Transverse colon (tissue), 4 donors: Measurements from ENCODE around the gene MYO9A. TPM values are rescaled to one million over a fixed set of nuclear protein-coding genes. Genes with fewer than 3 reads are reported as not detected.

ENCODE experiments used
- DNase-seq: peaks from one replicate; pipeline ENCODE4 v3.0.0-alpha.2; 2019
- H3K27ac ChIP-seq, 4 donors: fragments of 200-600 bp; sonication (generic); 2 replicates each; pipeline ENCODE4 v1.5.1; 2016 to 2018; ENCODE audit warnings: inconsistent platforms in 4 of 4
- H3K27me3 ChIP-seq: fragments of 200-600 bp; sonication (generic); 2 replicates; pipeline ENCODE4 v1.5.1; 2017; ENCODE audit warnings: inconsistent platforms
- H3K36me3 ChIP-seq, 4 donors: fragments of 200-600 bp; sonication (generic); 2 replicates each; pipeline ENCODE4 v1.5.1; 2017 to 2019; ENCODE audit warnings: inconsistent platforms in 4 of 4
- H3K4me1 ChIP-seq, 4 donors: fragments of 200-600 bp; sonication (generic); 2 replicates each; pipeline ENCODE4 v1.5.1; 2017 to 2020; ENCODE audit warnings: inconsistent platforms in 4 of 4
- H3K4me3 ChIP-seq, 4 donors: fragments of 200-600 bp; sonication (generic); 1 replicate in 1 of 4; 2 replicates in 3 of 4; pipeline versions ENCODE4 v1.5.1 to v1.6.1; 2017 to 2019; ENCODE audit warnings: inconsistent platforms in 4 of 4
- H3K9me3 ChIP-seq, 2 donors: fragments of 200-600 bp; sonication (generic); 2 replicates each; pipeline ENCODE4 v1.5.1; 2017 to 2019; ENCODE audit warnings: inconsistent platforms in 2 of 2
- EP300 ChIP-seq: sonication (generic); formaldehyde crosslinking; IDR thresholded peaks from one replicate; pipeline ENCODE4 v1.6.1; 2017; ENCODE audit warnings: antibody characterized with exemption, low read depth
- POLR2A ChIP-seq: fragments of 450-650 bp; IDR thresholded peaks from one replicate; pipeline ENCODE4 v1.6.1; 2016; ENCODE audit warnings: antibody characterized with exemption, mild to moderate bottlenecking, moderate library complexity
- POLR2AphosphoS5 ChIP-seq, 3 donors: sonication (generic); formaldehyde crosslinking; IDR thresholded peaks; one replicate each; pipeline ENCODE4 v1.6.1; 2016; ENCODE audit warnings: antibody characterized with exemption in 3 of 3
- WGBS, 2 donors: methylation state at CpG; one replicate each; pipeline ENCODE4 v1.1.5; 2018; ENCODE audit warnings: low coverage in 1 of 2; 5-methylcytosine and 5-hydroxymethylcytosine counted together
- in situ Hi-C, 4 donors: fragments of 200-750 bp; cut with MboI; loops; one replicate each; pipeline versions ENCODE4 v1.15.0 to v1.15.1; 2017; ENCODE audit warnings: low sequenced_read_pairs in 3 of 4, low pct_ligation_motif_present in 1 of 4, low pct_unique_long_range_greater_than_20kb in 1 of 4
- intact Hi-C: fragments of 100-400 bp; cut with DNase I; formaldehyde crosslinking; loops from one replicate; pipeline ENCODE4 v1.15.1; 2023; ENCODE audit warnings: low total_unique reads
- total RNA-seq, 4 donors: library from RNA; depleted of rRNA; stranded (reverse); fragments of >200 nt; gene quantifications; one replicate each; pipeline ENCODE4 v1.1.0, GENCODE V29; 2016
- TF ChIP-seq, protein P1 (sequence below), 5 experiments: fragments of 200-600 bp in 3 of 5; fragments of 450-650 bp in 2 of 5; sonication (generic) in 3 of 5; IDR thresholded peaks; 1 replicate in 2 of 5; 2 replicates in 3 of 5; pipeline ENCODE4 v1.5.1; 2016 to 2017; ENCODE audit warnings: antibody characterized with exemption in 5 of 5, inconsistent platforms in 3 of 5, mild to moderate bottlenecking in 2 of 5, moderate library complexity in 1 of 5

The MYO9A gene
- total RNA-seq, 4 donors from 2014 or later = 52.4 to 103 (median 74.2) TPM

GRCh38 chr15:71791975-71792374 lies 326.0 kb downstream of the MYO9A start:
- no peaks in the 10 kb centered on the region for H3K9me3 ChIP-seq
- 87 to 94% methylated on average over 7 of the region's 7 CpGs for WGBS, 2 donors
- in situ Hi-C loops = no loop called here
- H3K27ac ChIP-seq = no peak overlapping the region
- H3K4me3 ChIP-seq = no peak overlapping the region
- no peak for TF ChIP-seq EP300
- no peak for DNase-seq
- H3K4me1 ChIP-seq = peaks cover 0 to 4% (median 0%) of the 10 kb centered on the region in 4 donors
- intact Hi-C loops = no loop called here
- H3K36me3 ChIP-seq = no peaks in the 10 kb centered on the region
- H3K27me3 ChIP-seq = no peaks in the 10 kb centered on the region

DNA sequence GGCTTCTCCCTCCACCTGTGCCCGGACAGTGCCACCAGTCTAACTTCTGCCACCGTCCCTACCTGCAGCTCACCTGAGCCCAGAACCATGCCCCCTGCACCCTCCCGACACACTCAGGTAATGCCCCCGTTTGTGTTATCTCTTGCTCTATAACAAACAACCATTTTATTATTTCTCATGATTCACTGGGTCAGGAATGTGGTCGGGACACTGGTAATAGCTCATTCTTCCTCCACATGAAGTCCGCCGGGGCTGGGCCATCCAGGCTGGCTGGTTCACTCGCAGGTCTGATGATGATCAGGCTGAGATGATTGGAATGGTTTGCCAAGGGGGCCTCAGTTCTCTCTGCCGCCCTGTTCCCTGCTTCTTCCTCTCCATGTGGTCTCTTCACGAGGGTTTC lies 327.9 kb downstream of the MYO9A start:
- no peak overlapping the region for H3K27ac ChIP-seq
- no peak overlapping the region for H3K4me3 ChIP-seq
- H3K9me3 ChIP-seq = no peaks in the 10 kb centered on the region
- H3K27me3 ChIP-seq = no peaks in the 10 kb centered on the region
- 54 to 78% methylated on average over 4 to 10 of the region's 10 CpGs for WGBS, 2 donors
- in situ Hi-C loops = no loop called here
- DNase-seq = no peak
- peaks cover 0 to 4% (median 0%) of the 10 kb centered on the region in 4 donors for H3K4me1 ChIP-seq
- TF ChIP-seq EP300 = no peak
- TF ChIP-seq POLR2AphosphoS5 (IDR thresholded peaks at IDR 0.05) = no peak
- no peak for TF ChIP-seq POLR2A
- TF ChIP-seq, protein P1, sequence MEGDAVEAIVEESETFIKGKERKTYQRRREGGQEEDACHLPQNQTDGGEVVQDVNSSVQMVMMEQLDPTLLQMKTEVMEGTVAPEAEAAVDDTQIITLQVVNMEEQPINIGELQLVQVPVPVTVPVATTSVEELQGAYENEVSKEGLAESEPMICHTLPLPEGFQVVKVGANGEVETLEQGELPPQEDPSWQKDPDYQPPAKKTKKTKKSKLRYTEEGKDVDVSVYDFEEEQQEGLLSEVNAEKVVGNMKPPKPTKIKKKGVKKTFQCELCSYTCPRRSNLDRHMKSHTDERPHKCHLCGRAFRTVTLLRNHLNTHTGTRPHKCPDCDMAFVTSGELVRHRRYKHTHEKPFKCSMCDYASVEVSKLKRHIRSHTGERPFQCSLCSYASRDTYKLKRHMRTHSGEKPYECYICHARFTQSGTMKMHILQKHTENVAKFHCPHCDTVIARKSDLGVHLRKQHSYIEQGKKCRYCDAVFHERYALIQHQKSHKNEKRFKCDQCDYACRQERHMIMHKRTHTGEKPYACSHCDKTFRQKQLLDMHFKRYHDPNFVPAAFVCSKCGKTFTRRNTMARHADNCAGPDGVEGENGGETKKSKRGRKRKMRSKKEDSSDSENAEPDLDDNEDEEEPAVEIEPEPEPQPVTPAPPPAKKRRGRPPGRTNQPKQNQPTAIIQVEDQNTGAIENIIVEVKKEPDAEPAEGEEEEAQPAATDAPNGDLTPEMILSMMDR (IDR thresholded peaks at IDR 0.05) = no peak
- no peaks in the 10 kb centered on the region for H3K36me3 ChIP-seq
- intact Hi-C loops = no loop called here

DNA sequence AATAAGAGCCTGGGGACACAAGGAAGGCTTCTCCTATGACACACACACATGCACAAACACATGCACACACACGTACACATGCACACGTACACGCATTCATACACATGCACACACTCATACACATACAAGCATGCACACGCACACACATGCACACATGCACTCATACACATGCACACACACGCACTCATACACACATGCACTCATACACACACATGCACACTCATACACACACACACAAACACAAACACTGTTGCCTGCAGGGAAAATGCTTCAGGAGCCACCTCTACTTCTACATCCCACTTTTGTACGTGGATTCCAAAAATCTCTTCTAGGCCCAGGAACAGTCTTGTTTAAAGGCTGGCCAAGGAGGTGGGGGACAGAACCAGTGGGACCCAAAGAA lies 328.3 kb downstream of the MYO9A start:
- intact Hi-C loops = no loop called here
- H3K27me3 ChIP-seq = no peaks in the 10 kb centered on the region
- H3K27ac ChIP-seq = no peak overlapping the region
- DNase-seq = no peak
- no peaks in the 10 kb centered on the region for H3K9me3 ChIP-seq
- 97 to 98% methylated on average over 6 of the region's 6 CpGs for WGBS, 2 donors
- no peaks in the 10 kb centered on the region for H3K36me3 ChIP-seq
- TF ChIP-seq POLR2AphosphoS5 (IDR thresholded peaks at IDR 0.05) = no peak
- no peak for TF ChIP-seq POLR2A
- TF ChIP-seq EP300 = no peak
- TF ChIP-seq, protein P1 (IDR thresholded peaks at IDR 0.05) = no peak
- peaks cover 0 to 4% (median 0%) of the 10 kb centered on the region in 4 donors for H3K4me1 ChIP-seq
- in situ Hi-C loops = no loop called here
- no peak overlapping the region for H3K4me3 ChIP-seq

DNA sequence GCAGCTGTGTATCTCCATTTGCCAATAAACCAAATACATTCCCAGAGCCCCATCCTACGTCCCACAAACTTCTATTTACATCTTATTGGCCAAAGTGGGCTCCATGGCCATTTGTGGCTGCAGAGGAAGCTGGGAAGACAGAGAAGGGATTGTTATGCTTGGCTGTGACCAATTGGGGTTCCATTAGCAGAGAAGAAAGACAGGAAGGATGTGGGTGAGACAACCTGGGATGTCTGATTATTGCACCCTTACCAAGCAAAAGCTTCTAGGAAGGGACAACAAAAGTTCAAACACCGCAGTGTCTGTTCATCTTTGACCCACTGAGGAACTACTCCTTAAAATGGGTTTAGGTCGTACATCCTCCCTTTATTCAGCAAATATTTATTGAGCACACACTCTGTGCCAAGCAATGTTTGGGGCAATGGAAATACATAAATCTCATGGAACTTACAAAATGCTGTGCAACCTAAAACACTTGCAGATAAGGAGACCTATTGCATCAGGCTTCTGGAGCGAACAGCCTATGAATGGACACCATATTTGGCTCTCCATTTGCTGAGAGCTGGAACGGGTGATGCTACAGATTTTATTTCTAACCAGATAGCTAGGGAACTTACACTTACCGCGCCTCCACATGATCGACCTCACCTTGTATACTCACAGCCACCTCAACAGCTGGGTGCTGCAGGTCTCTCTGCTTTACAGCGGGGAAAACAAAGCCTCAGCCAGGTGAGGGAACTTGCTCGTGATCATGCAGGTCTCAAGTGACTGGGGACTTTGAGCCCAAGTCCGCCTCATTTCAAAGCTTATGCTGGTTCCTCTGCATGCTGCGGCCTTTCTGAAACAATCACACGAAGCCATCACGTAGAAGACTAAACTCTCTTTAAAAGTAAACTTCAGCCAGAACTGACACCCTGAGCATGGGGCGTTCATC lies 329.0 kb downstream of the MYO9A start:
- 69 to 93% methylated on average over 2 to 15 of the region's 15 CpGs for WGBS, 2 donors
- Histone ChIP-seq H3K27me3 (no peaks in the 10 kb centered on the region), H3K27ac (no peak overlapping the region), H3K4me3 (no peak overlapping the region), H3K9me3 (no peaks in the 10 kb centered on the region), H3K36me3 (no peaks in the 10 kb centered on the region), H3K4me1 (peaks cover 0 to 4% (median 0%) of the 10 kb centered on the region in 4 donors)
- in situ Hi-C loops = no loop called here
- intact Hi-C loops = no loop called here
- TF ChIP-seq EP300 (no peak), POLR2AphosphoS5 (IDR thresholded peaks at IDR 0.05) (no peak), POLR2A (no peak)
- TF ChIP-seq, protein P1 (IDR thresholded peaks at IDR 0.05) = no peak
- no peak for DNase-seq
